ENCODE data around the gene WDCP. TPM values are rescaled to one million over a fixed set of nuclear protein-coding genes. Genes with fewer than 3 reads are reported as not detected.
"Not testable (repeated sequence)": the region's sequence is repeated elsewhere in the genome, so short reads cannot be mapped to it uniquely, and the experiment has no call there.

The WDCP gene
- polyA plus RNA-seq, 1 donor from 2014 or later, result 5.8 TPM

- no peaks in the 10 kb centered on the region for H3K27me3 Mint-ChIP-seq
- H3K4me3 Mint-ChIP-seq, result no peak overlapping the region
- no peaks in the 10 kb centered on the region for H3K4me1 Mint-ChIP-seq
- H3K27ac Mint-ChIP-seq, result no peak overlapping the region
- H3K36me3 Mint-ChIP-seq, result peaks cover 7% of the 10 kb centered on the region
- no peaks in the 10 kb centered on the region for H3K9me3 Mint-ChIP-seq
Measured at GRCh38 chr2:24020244-24020643, 26.9 kb downstream of the WDCP start.

- Mint-ChIP-seq H3K4me1 (no peaks in the 10 kb centered on the region), H3K36me3 (peaks cover 3% of the 10 kb centered on the region), H3K27ac (no peak overlapping the region), H3K9me3 (no peaks in the 10 kb centered on the region), H3K27me3 (no peaks in the 10 kb centered on the region), H3K4me3 (no peak overlapping the region)
Measured at GRCh38 chr2:24019729-24020128, 27.5 kb downstream of the WDCP start.

GRCh38 chr2:24018241-24018640, 28.9 kb downstream of the WDCP start:
- Mint-ChIP-seq H3K27ac (no peak overlapping the region), H3K36me3 (no peaks in the 10 kb centered on the region), H3K4me1 (no peaks in the 10 kb centered on the region), H3K4me3 (no peak overlapping the region), H3K27me3 (no peaks in the 10 kb centered on the region), H3K9me3 (no peaks in the 10 kb centered on the region)

GRCh38 chr2:24017711-24018110, 29.5 kb downstream of the WDCP start:
- Mint-ChIP-seq H3K36me3 (no peaks in the 10 kb centered on the region), H3K4me3 (no peak overlapping the region), H3K9me3 (no peaks in the 10 kb centered on the region), H3K27ac (no peak overlapping the region), H3K27me3 (no peaks in the 10 kb centered on the region), H3K4me1 (no peaks in the 10 kb centered on the region)

GRCh38 chr2:24016853-24017703, 30.1 kb downstream of the WDCP start:
- H3K4me3 Mint-ChIP-seq, result no peak overlapping the region
- no peaks in the 10 kb centered on the region for H3K9me3 Mint-ChIP-seq
- peaks cover 5% of the 10 kb centered on the region for H3K27me3 Mint-ChIP-seq

GRCh38 chr2:24016376-24016761, 30.8 kb downstream of the WDCP start:
- no peak overlapping the region for H3K27ac Mint-ChIP-seq
- H3K4me1 Mint-ChIP-seq, result no peaks in the 10 kb centered on the region
- no peaks in the 10 kb centered on the region for H3K36me3 Mint-ChIP-seq
- H3K9me3 Mint-ChIP-seq, result no peaks in the 10 kb centered on the region
- H3K4me3 Mint-ChIP-seq, result no peak overlapping the region
- peaks cover 11% of the 10 kb centered on the region for H3K27me3 Mint-ChIP-seq

More at GRCh38 chr2:24016853-24017703, 30.1 kb downstream of the WDCP start:
- Mint-ChIP-seq H3K27ac (no peak overlapping the region), H3K36me3 (no peaks in the 10 kb centered on the region), H3K4me1 (no peaks in the 10 kb centered on the region)

GRCh38 chr2:24015562-24016375, 31.4 kb downstream of the WDCP start:
- no peak overlapping the region for H3K27ac Mint-ChIP-seq
- peaks cover 0 to 2% (median 0%) of the 10 kb centered on the region in 3 donors for H3K4me1 Mint-ChIP-seq
- peaks cover 17% of the 10 kb centered on the region for H3K27me3 Mint-ChIP-seq
- no peak overlapping the region for H3K4me3 Mint-ChIP-seq
- no peaks in the 10 kb centered on the region for H3K36me3 Mint-ChIP-seq
- H3K9me3 Mint-ChIP-seq, result no peaks in the 10 kb centered on the region

GRCh38 chr2:24014902-24015301, 32.3 kb downstream of the WDCP start:
- H3K4me3 Mint-ChIP-seq, H3K27ac Mint-ChIP-seq, H3K36me3 Mint-ChIP-seq, H3K9me3 Mint-ChIP-seq, H3K4me1 Mint-ChIP-seq: not testable (repeated sequence)
- H3K27me3 Mint-ChIP-seq, result peaks cover 18% of the 10 kb centered on the region

GRCh38 chr2:24012521-24013188, 34.5 kb downstream of the WDCP start:
- H3K9me3 Mint-ChIP-seq, result no peaks in the 10 kb centered on the region
- H3K4me1 Mint-ChIP-seq, result peaks cover 0 to 2% (median 0%) of the 10 kb centered on the region in 3 donors
- H3K4me3 Mint-ChIP-seq, result no peak overlapping the region
- H3K27ac Mint-ChIP-seq, result no peak overlapping the region
- H3K27me3 Mint-ChIP-seq, result peaks cover 31% of the 10 kb centered on the region
- no peaks in the 10 kb centered on the region for H3K36me3 Mint-ChIP-seq

- Mint-ChIP-seq H3K36me3 (no peaks in the 10 kb centered on the region), H3K4me3 (peak overlapping the region in 1 of 4 donors; percentile 37), H3K27ac (no peak overlapping the region), H3K4me1 (peaks cover 0 to 2% (median 0%) of the 10 kb centered on the region in 3 donors), H3K9me3 (no peaks in the 10 kb centered on the region), H3K27me3 (peaks cover 31% of the 10 kb centered on the region)
Measured at GRCh38 chr2:24011250-24012104, 35.7 kb downstream of the WDCP start.

- Mint-ChIP-seq H3K27me3 (peaks cover 31% of the 10 kb centered on the region), H3K4me1 (peaks cover 0 to 2% (median 0%) of the 10 kb centered on the region in 3 donors), H3K27ac (no peak overlapping the region), H3K9me3 (no peaks in the 10 kb centered on the region), H3K4me3 (peak overlapping the region in 2 of 4 donors; percentile 37 to 70), H3K36me3 (no peaks in the 10 kb centered on the region)
Measured at GRCh38 chr2:24010477-24011249, 36.5 kb downstream of the WDCP start.

GRCh38 chr2:24009680-24010476, 37.3 kb downstream of the WDCP start, which contains the start of gene MFSD2B:
MFSD2B (plus strand) TSS chr2:24010085; CDS start chr2:24010097, 12 bp downstream.
- Mint-ChIP-seq H3K9me3 (no peaks in the 10 kb centered on the region), H3K4me1 (peaks cover 0 to 2% (median 0%) of the 10 kb centered on the region in 3 donors), H3K27ac (no peak within 1 kb of the TSS), H3K4me3 (peak within 1 kb of the TSS in 2 of 4 donors; percentile 63 to 70), H3K27me3 (peaks cover 31% of the 10 kb centered on the region), H3K36me3 (no peaks in the 10 kb centered on the region)

GRCh38 chr2:24009367-24009679, 37.9 kb downstream of the WDCP start:
- H3K36me3 Mint-ChIP-seq, result no peaks in the 10 kb centered on the region
- H3K27ac Mint-ChIP-seq, result no peak overlapping the region
- H3K27me3 Mint-ChIP-seq, result peaks cover 31% of the 10 kb centered on the region
- no peaks in the 10 kb centered on the region for H3K9me3 Mint-ChIP-seq
- peaks cover 0 to 2% (median 0%) of the 10 kb centered on the region in 3 donors for H3K4me1 Mint-ChIP-seq
- peak overlapping the region in 1 of 4 donors; percentile 49 for H3K4me3 Mint-ChIP-seq

Measured in IgD-negative memory B cell (primary cell).